Myocyte (in vitro differentiated cells): Measurements from ENCODE around the gene CACNA2D3. TPM values are rescaled to one million over a fixed set of nuclear protein-coding genes. Genes with fewer than 3 reads are reported as not detected.
"Not testable (repeated sequence)": the region's sequence is repeated elsewhere in the genome, so short reads cannot be mapped to it uniquely, and the experiment has no call there.

Experiments used
- DNase-seq: peaks from one replicate; pipeline ENCODE4 v3.0.0-alpha.2; 2012; ENCODE audit warnings: low read depth
- total RNA-seq: library from RNA; depleted of rRNA; stranded (reverse); fragments of >200 nt; gene quantifications from 2 replicates; pipeline ENCODE4 v1.2.3, GENCODE V29; 2014

Gene CACNA2D3
- total RNA-seq, 1 donor from 2014 or later: 0.11 TPM

DNA sequence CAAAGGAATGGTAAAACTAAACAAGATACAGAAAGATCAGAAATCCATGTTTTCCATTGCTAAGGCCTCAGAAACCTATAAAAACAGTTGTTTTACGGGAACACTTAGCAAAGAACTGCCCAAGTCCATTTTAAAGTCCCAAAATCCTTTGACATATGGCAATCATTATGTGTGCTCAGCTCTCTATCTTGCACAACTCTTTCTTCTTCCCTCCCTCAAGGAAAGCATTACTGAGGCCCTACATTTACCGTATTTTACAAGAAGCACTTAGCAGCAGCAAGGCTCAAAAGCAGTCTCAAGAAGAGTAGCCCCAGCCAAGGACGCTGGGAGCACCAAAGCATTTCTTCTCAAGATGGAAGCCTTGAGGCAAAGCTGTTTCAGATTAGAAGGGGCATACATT is 975.1 kb downstream of the CACNA2D3 start:
- no peak for DNase-seq

DNA sequence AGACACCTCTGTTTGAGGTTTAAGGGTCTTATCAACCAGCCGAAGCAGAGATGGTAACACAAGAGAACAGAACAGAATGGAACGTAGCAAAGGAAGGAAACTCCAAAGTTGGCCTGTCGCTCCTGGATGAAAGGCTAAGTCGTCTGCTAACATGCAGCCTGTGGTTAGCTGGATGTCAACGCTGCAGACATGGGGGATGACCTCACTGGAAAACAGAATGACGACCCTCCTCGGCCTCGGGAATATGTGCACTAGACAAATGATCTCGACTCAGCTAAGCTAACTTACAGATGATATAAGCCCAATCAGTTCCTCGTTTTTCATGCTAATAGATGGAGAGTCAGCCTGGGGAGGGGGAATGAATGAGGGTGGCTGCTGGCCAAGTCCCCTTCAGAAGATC is 983.3 kb downstream of the CACNA2D3 start:
- DNase-seq: no peak

DNA sequence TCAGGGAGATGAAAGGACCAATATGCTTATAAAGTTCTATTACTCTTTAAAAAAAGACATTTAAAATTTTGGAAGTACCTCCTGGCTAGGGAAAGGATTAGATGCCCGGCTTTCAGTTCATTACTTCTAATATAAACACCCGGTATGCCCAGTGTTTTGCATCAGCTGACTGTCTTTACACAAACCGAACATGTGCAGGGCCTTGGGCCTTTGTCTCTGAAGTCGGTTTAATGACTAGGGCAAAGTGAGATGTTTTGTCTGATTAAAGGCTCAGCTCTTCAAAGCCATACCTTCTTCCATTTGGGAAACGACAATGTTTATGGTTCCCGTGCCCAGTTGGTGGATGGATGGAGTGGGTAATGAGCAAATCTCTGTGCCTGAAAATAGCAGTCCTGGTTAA is 984.8 kb downstream of the CACNA2D3 start:
- no peak for DNase-seq

DNA sequence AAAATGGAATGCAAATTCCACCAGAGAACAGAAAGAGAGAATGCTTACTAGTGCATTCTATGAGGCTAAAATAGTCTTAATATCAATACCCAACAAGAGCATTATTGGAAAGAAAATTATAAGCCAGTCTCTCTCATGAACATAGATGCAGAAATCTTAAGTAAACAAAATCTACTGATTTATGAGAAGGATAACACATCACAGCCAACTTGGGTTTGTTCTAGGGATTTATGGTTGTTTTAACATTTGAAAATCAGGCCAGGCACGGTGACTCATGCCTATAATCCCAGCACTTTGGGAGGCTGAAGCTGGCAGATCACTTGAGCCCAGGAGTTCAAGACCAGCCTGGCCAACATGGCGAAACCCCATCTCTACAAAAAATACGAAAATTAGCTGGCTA is 989.6 kb downstream of the CACNA2D3 start:
- DNase-seq: not testable (repeated sequence)

DNA sequence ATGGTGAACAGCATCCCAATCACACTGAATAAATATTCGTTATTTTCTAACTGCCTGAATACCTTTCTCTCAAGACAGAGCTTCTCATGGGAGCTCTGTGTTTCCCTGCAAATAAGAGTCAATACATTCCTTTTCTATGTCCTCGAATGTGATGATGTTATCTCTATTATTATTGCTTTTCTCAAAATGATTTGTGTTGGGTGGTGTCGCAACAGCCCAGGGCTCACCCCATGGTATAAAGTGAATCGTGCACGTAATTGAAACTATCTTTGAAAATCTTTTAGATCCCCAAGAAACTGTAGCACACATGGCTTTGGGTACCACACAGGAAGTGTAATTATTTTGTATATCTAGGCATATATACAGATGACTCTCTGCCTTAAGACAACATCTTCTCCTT is 996.1 kb downstream of the CACNA2D3 start:
- DNase-seq: no peak

DNA sequence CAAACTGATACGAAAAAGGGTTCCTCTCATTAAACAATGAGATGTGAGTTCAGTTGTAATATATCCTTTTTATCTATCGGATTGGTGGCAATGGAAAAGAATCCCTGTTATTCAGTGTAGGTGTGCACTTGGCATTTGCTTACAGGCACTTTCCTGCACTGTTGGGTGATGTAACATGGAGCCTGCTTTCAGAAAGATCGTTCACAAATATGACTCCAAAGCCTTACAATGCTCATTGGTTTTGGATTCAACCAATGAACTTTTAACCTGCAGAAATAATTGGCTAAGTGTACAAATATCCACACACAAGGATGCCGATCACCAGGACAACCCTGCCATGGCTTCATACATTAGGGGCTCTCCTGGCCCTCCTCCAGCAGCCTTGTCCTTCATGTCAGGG is 996.9 kb downstream of the CACNA2D3 start:
- no peak for DNase-seq

DNA sequence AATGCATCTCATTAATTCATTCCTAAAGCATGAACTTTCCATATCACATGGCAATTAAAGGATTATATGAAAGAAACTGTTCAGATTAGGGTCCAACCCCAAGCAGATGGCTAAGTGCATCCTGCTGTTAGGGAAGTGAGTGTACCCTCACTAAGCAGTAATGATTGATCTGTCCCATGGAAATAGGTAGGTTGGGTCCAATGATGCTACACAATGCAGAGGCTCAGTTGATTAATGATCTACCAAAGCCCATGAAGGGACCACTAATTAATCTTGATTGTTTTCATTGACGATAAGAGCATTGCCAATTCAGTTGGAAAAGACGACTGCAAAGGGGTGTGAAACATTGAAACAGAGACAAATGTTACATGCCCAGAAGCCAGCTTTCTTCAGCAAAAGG is 1000.0 kb downstream of the CACNA2D3 start:
- no peak for DNase-seq

Other genes starting within 250 kb of the CACNA2D3 start
- gene ACTR8, start 240.4 kb upstream of the CACNA2D3 start, total RNA-seq: 26.4 and 35.0 TPM in 2 replicates
- gene SELENOK, start 230.7 kb upstream of the CACNA2D3 start, total RNA-seq: 37.1 and 70.8 TPM in 2 replicates